HG02610 (cell line): ENCODE measurements around the gene DENND4A.
"Not testable (repeated sequence)": the region's sequence is repeated elsewhere in the genome, so short reads cannot be mapped to it uniquely, and the experiment has no call there.

Experiments used
- ATAC-seq: cut with Tn5 transposase; IDR thresholded peaks from one replicate; pipeline ENCODE4 v1.9.1; 2021; ENCODE audit warnings: mild to moderate bottlenecking, moderate library complexity; ENCODE audit not compliant: unreplicated experiment

The DENND4A gene

GRCh38 chr15:65639509-65639908 lies 152.6 kb downstream of the DENND4A start:
- no peak for ATAC-seq

- peak; percentile 47 for ATAC-seq
These were observed 153.4 kb downstream of the DENND4A start for GRCh38 chr15:65638681-65639089.

- ATAC-seq = no peak
These were observed 154.0 kb downstream of the DENND4A start for GRCh38 chr15:65638109-65638508.

GRCh38 chr15:65634356-65634755 lies 157.7 kb downstream of the DENND4A start:
- no peak for ATAC-seq

- ATAC-seq = no peak
These were observed 158.3 kb downstream of the DENND4A start for GRCh38 chr15:65633752-65634151.

- no peak for ATAC-seq
These were observed 159.2 kb downstream of the DENND4A start for GRCh38 chr15:65632780-65633375.

- peak; percentile 38 for ATAC-seq
These were observed 160.6 kb downstream of the DENND4A start for GRCh38 chr15:65631503-65631902.

- ATAC-seq = peak; percentile 67
These were observed 161.3 kb downstream of the DENND4A start for GRCh38 chr15:65630760-65631159.

- no peak for ATAC-seq
These were observed 162.5 kb downstream of the DENND4A start for GRCh38 chr15:65629548-65629947.

- ATAC-seq = no peak
These were observed 165.2 kb downstream of the DENND4A start for GRCh38 chr15:65626856-65627255.

- no peak for ATAC-seq
These were observed 169.0 kb downstream of the DENND4A start for GRCh38 chr15:65623103-65623502.

- no peak for ATAC-seq
These were observed 170.5 kb downstream of the DENND4A start, which contains the start of gene SLC24A1 for GRCh38 chr15:65621638-65622037. Gene SLC24A1, plus strand, starts transcription at chr15:65621938. Its CDS starts 2,143 bp downstream, at chr15:65624081.

GRCh38 chr15:65620833-65621232 lies 171.3 kb downstream of the DENND4A start:
- ATAC-seq = no peak

- no peak for ATAC-seq
These were observed 172.3 kb downstream of the DENND4A start for GRCh38 chr15:65619626-65620290.

- ATAC-seq = no peak
These were observed 173.5 kb downstream of the DENND4A start for GRCh38 chr15:65618560-65619109.

GRCh38 chr15:65615887-65616286 lies 176.2 kb downstream of the DENND4A start:
- ATAC-seq = not testable (repeated sequence)

GRCh38 chr15:65612949-65613744 lies 178.9 kb downstream of the DENND4A start:
- no peak for ATAC-seq

- ATAC-seq = no peak
These were observed 179.5 kb downstream of the DENND4A start for GRCh38 chr15:65612616-65612946.

- ATAC-seq = no peak
These were observed 180.0 kb downstream of the DENND4A start for GRCh38 chr15:65611888-65612615.

GRCh38 chr15:65610871-65611718 lies 181.0 kb downstream of the DENND4A start, which contains the start of gene INTS14:
Gene INTS14, minus strand, starts transcription at chr15:65611131. Its CDS starts 3,751 bp downstream, at chr15:65607380.
- peak; percentile 96 for ATAC-seq
